Neural cell (in vitro differentiated cells): Measurements from ENCODE around the gene SARS1. TPM values are rescaled to one million over a fixed set of nuclear protein-coding genes. Genes with fewer than 3 reads are reported as not detected.

ENCODE experiments used
- H2AFZ ChIP-seq: fragments of 200-600, 300-800 bp; sonication (generic), shearing (Covaris generic); 2 replicates; pipeline ENCODE4 v1.6.0; 2014; ENCODE audit warnings: low read depth, mild to moderate bottlenecking, antibody characterized with exemption, low read length, moderate library complexity
- H3F3A ChIP-seq: fragments of 200-600 bp; shearing (Covaris generic); 2 replicates; pipeline ENCODE4 v1.6.1; 2016; ENCODE audit warnings: mild to moderate bottlenecking, moderate library complexity, mixed read lengths, antibody characterized with exemption, low read length; ENCODE audit not compliant: insufficient read depth, poor library complexity, severe bottlenecking
- H3K27ac ChIP-seq: fragments of 200-600, 300-800 bp; sonication (generic), shearing (Covaris generic); 2 replicates; pipeline ENCODE4 v1.5.1; 2014; ENCODE audit warnings: mild to moderate bottlenecking, low read length, moderate library complexity
- H3K27me3 ChIP-seq: fragments of 300-800, 200-600 bp; sonication (generic), shearing (Covaris generic); 2 replicates; pipeline ENCODE4 v1.6.0; 2014; ENCODE audit warnings: mild to moderate bottlenecking, low read depth, low read length, moderate library complexity; ENCODE audit not compliant: insufficient read depth
- H3K36me3 ChIP-seq: fragments of 300-800, 200-600 bp; sonication (generic), shearing (Covaris generic); 2 replicates; pipeline ENCODE4 v1.5.1; 2014; ENCODE audit warnings: mild to moderate bottlenecking, antibody characterized with exemption, low read length, moderate library complexity; ENCODE audit not compliant: insufficient read depth
- H3K4me2 ChIP-seq: fragments of 300-800, 200-600 bp; sonication (generic), shearing (Covaris generic); 2 replicates; pipeline ENCODE4 v1.6.0; 2014; ENCODE audit warnings: mild to moderate bottlenecking, low read length
- H3K4me3 ChIP-seq: fragments of 300-800, 200-600 bp; sonication (generic), shearing (Covaris generic); 2 replicates; pipeline ENCODE4 v1.5.1; 2014; ENCODE audit warnings: mild to moderate bottlenecking, low read length, moderate library complexity
- H3K79me2 ChIP-seq: fragments of 200-600 bp; shearing (Covaris generic); replicated peaks from 2 replicates; pipeline ENCODE4 v1.6.0; 2014; ENCODE audit warnings: mild to moderate bottlenecking, low read length, moderate library complexity; ENCODE audit not compliant: insufficient read depth
- H3K9ac ChIP-seq: fragments of 300-800, 200-600 bp; sonication (generic), shearing (Covaris generic); 2 replicates; pipeline ENCODE4 v1.6.1; 2016; ENCODE audit warnings: mild to moderate bottlenecking, low read length, mixed read lengths
- H3K9me2 ChIP-seq: fragments of 200-600 bp; shearing (Covaris generic); 2 replicates; pipeline ENCODE4 v1.6.1; 2016; ENCODE audit warnings: mild to moderate bottlenecking, low read length, mixed read lengths; ENCODE audit not compliant: insufficient read depth
- H3K9me3 ChIP-seq: fragments of 200-600, 300-800 bp; sonication (generic), shearing (Covaris generic); 2 replicates; pipeline ENCODE4 v1.6.1; 2016; ENCODE audit warnings: mild to moderate bottlenecking, mixed run types, low read length, moderate library complexity, mixed read lengths
- H4K20me1 ChIP-seq: fragments of 200-600 bp; shearing (Covaris generic); 2 replicates; pipeline ENCODE4 v1.6.1; 2016; ENCODE audit warnings: mild to moderate bottlenecking, mixed run types; ENCODE audit not compliant: insufficient read depth
- EP300 ChIP-seq: fragments of 450-650 bp; conservative IDR thresholded peaks from 2 replicates; pipeline ENCODE4 v1.6.1; 2014; ENCODE audit warnings: antibody characterized with exemption, mild to moderate bottlenecking, moderate library complexity; ENCODE audit not compliant: poor library complexity, severe bottlenecking
- EZH2 ChIP-seq: fragments of 200-600, 300-800 bp; shearing (Covaris generic), sonication (generic); IDR thresholded peaks from 2 replicates; pipeline ENCODE4 v1.6.1; 2014; ENCODE audit warnings: antibody characterized with exemption, low read length, borderline replicate concordance, mild to moderate bottlenecking; ENCODE audit not compliant: insufficient read depth, poor library complexity, severe bottlenecking
- MXI1 ChIP-seq: fragments of 450-650 bp; conservative IDR thresholded peaks from 2 replicates; pipeline ENCODE4 v1.6.1; 2014; ENCODE audit warnings: antibody characterized with exemption, mild to moderate bottlenecking; ENCODE audit not compliant: poor library complexity, severe bottlenecking
- POLR2AphosphoS5 ChIP-seq: IDR thresholded peaks from 2 replicates; pipeline ENCODE4 v1.6.1; 2012
- RAD21 ChIP-seq: fragments of 450-650 bp; conservative IDR thresholded peaks from 2 replicates; pipeline ENCODE4 v1.6.1; 2014; ENCODE audit warnings: antibody characterized with exemption, mild to moderate bottlenecking, moderate library complexity
- SMC3 ChIP-seq: fragments of 450-650 bp; conservative IDR thresholded peaks from 2 replicates; pipeline ENCODE4 v1.6.1; 2014; ENCODE audit warnings: antibody characterized with exemption, mild to moderate bottlenecking, moderate library complexity; ENCODE audit not compliant: poor library complexity
- TAF1 ChIP-seq: IDR thresholded peaks from 2 replicates; pipeline ENCODE4 v1.6.1; 2012; ENCODE audit warnings: low read depth
- polyA plus RNA-seq: library from polyadenylated mRNA; depleted of rRNA; stranded (reverse); fragments of >200 nt; gene quantifications from 2 replicates; pipeline ENCODE4 v1.2.3, GENCODE V29; 2014
- TF ChIP-seq, protein P1 (sequence below): IDR thresholded peaks from 2 replicates; pipeline ENCODE4 v1.6.1; 2012; ENCODE audit warnings: borderline replicate concordance
- TF ChIP-seq, protein P2 (sequence below): fragments of 450-650 bp; IDR thresholded peaks from 2 replicates; pipeline ENCODE4 v1.5.1; 2014; ENCODE audit warnings: antibody characterized with exemption, mild to moderate bottlenecking, moderate library complexity; ENCODE audit not compliant: poor library complexity, severe bottlenecking

Gene SARS1
- polyA plus RNA-seq, 1 donor from 2014 or later = 281 TPM

DNA sequence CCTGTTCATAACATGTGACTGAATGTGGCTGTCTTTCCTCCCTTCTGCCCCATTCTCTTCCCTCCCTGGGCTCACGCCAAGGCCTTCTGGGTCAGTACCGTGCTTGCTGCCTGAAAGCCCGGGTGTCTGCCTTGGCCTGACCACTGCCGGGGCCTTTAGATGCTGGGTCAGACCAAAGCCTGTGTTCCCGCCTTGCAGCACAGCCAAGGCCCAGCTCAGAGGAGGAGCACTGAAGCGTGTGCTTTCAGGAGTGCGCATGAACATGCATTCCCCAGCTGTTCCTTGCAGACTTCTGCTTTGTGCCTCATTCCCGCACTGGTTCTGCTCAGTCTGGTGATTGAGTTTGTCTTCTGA lies 27.0 kb upstream of the SARS1 start:
- Histone ChIP-seq H2AFZ (no peak overlapping the region), H3K27me3 (no peaks in the 10 kb centered on the region), H3K9ac (no peak overlapping the region), H3K4me3 (no peak overlapping the region), H3F3A (no peaks in the 10 kb centered on the region), H3K4me2 (no peak overlapping the region), H3K36me3 (no peaks in the 10 kb centered on the region), H3K9me3 (no peaks in the 10 kb centered on the region), H3K79me2 (no peaks in the 10 kb centered on the region), H3K27ac (no peak overlapping the region), H3K9me2 (no peaks in the 10 kb centered on the region), H4K20me1 (no peaks in the 10 kb centered on the region)
- TF ChIP-seq, protein P1, sequence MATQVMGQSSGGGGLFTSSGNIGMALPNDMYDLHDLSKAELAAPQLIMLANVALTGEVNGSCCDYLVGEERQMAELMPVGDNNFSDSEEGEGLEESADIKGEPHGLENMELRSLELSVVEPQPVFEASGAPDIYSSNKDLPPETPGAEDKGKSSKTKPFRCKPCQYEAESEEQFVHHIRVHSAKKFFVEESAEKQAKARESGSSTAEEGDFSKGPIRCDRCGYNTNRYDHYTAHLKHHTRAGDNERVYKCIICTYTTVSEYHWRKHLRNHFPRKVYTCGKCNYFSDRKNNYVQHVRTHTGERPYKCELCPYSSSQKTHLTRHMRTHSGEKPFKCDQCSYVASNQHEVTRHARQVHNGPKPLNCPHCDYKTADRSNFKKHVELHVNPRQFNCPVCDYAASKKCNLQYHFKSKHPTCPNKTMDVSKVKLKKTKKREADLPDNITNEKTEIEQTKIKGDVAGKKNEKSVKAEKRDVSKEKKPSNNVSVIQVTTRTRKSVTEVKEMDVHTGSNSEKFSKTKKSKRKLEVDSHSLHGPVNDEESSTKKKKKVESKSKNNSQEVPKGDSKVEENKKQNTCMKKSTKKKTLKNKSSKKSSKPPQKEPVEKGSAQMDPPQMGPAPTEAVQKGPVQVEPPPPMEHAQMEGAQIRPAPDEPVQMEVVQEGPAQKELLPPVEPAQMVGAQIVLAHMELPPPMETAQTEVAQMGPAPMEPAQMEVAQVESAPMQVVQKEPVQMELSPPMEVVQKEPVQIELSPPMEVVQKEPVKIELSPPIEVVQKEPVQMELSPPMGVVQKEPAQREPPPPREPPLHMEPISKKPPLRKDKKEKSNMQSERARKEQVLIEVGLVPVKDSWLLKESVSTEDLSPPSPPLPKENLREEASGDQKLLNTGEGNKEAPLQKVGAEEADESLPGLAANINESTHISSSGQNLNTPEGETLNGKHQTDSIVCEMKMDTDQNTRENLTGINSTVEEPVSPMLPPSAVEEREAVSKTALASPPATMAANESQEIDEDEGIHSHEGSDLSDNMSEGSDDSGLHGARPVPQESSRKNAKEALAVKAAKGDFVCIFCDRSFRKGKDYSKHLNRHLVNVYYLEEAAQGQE = no peak
- TF ChIP-seq, protein P2, sequence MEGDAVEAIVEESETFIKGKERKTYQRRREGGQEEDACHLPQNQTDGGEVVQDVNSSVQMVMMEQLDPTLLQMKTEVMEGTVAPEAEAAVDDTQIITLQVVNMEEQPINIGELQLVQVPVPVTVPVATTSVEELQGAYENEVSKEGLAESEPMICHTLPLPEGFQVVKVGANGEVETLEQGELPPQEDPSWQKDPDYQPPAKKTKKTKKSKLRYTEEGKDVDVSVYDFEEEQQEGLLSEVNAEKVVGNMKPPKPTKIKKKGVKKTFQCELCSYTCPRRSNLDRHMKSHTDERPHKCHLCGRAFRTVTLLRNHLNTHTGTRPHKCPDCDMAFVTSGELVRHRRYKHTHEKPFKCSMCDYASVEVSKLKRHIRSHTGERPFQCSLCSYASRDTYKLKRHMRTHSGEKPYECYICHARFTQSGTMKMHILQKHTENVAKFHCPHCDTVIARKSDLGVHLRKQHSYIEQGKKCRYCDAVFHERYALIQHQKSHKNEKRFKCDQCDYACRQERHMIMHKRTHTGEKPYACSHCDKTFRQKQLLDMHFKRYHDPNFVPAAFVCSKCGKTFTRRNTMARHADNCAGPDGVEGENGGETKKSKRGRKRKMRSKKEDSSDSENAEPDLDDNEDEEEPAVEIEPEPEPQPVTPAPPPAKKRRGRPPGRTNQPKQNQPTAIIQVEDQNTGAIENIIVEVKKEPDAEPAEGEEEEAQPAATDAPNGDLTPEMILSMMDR = no peak
- TF ChIP-seq RAD21 (no peak), TAF1 (no peak), SMC3 (no peak), EP300 (no peak), POLR2AphosphoS5 (no peak), MXI1 (no peak), EZH2 (no peak)

DNA sequence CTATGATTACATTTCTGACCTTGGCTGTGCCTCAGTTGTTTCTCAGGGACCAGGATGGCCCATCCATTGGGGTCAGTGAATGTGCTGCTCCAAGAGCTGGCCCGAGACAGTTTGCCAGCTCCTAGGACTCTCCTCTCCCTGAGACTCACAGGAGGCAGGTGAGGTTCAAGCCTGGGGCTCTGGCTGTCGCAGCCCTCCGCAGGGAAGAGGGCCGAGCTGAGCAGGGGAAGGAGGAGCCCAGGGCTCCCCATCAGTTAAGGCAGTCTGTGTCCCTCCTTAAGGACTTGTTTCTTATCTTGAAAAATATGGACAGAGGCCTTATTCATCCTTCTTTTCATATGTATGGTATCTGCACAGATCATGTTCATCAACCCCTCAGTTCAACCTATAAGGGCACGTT lies 26.6 kb upstream of the SARS1 start:
- H3K4me2 ChIP-seq = no peak overlapping the region
- no peak overlapping the region for H3K9ac ChIP-seq
- H4K20me1 ChIP-seq = no peaks in the 10 kb centered on the region
- H3K4me3 ChIP-seq = no peak overlapping the region
- H3K27me3 ChIP-seq = no peaks in the 10 kb centered on the region
- no peaks in the 10 kb centered on the region for H3K9me3 ChIP-seq
- H3K9me2 ChIP-seq = no peaks in the 10 kb centered on the region
- no peaks in the 10 kb centered on the region for H3K36me3 ChIP-seq
- H3F3A ChIP-seq = no peaks in the 10 kb centered on the region
- no peak overlapping the region for H2AFZ ChIP-seq
- H3K27ac ChIP-seq = no peak overlapping the region
- H3K79me2 ChIP-seq = no peaks in the 10 kb centered on the region
- TF ChIP-seq RAD21 = no peak
- TF ChIP-seq MXI1 = no peak
- no peak for TF ChIP-seq SMC3
- TF ChIP-seq, protein P2 = no peak
- no peak for TF ChIP-seq POLR2AphosphoS5
- TF ChIP-seq TAF1 = no peak
- TF ChIP-seq EZH2 = no peak
- TF ChIP-seq, protein P1 = no peak
- TF ChIP-seq EP300 = no peak
